Glomerular endothelial cell (primary cell): ENCODE results near the gene MRAS. TPM values are rescaled to one million over a fixed set of nuclear protein-coding genes. Genes with fewer than 3 reads are reported as not detected.

Experiments
- DNase-seq: peaks from one replicate; pipeline ENCODE4 v3.0.0-alpha.2; 2011; ENCODE audit warnings: low read depth, low spot score; ENCODE audit errors: extremely low read depth
- total RNA-seq: library from RNA; depleted of rRNA; stranded (reverse); fragments of >200 nt; gene quantifications from 2 replicates; pipeline ENCODE4 v1.2.3, GENCODE V29; 2015

Gene MRAS
- total RNA-seq, 1 donor from 2014 or later, result 14.1 TPM

GRCh38 chr3:138338811-138339210 is 9.6 kb upstream of the MRAS start:
- no peak for DNase-seq

- no peak for DNase-seq
These were observed 7.9 kb upstream of the MRAS start for GRCh38 chr3:138340511-138340910.

- DNase-seq, result no peak
These were observed 3.6 kb upstream of the MRAS start for GRCh38 chr3:138344754-138345153.

GRCh38 chr3:138348754-138349739 is 668 bp downstream of the MRAS start:
- no peak for DNase-seq

GRCh38 chr3:138349926-138350665 is 1.7 kb downstream of the MRAS start:
- DNase-seq, result no peak

- DNase-seq, result no peak
These were observed 2.8 kb downstream of the MRAS start for GRCh38 chr3:138351151-138351550.

- DNase-seq, result no peak
These were observed 3.7 kb downstream of the MRAS start for GRCh38 chr3:138351916-138352550.

GRCh38 chr3:138354376-138354775 is 6.0 kb downstream of the MRAS start:
- no peak for DNase-seq

- DNase-seq, result no peak
These were observed 6.7 kb downstream of the MRAS start for GRCh38 chr3:138355071-138355470.

- no peak for DNase-seq
These were observed 8.5 kb downstream of the MRAS start for GRCh38 chr3:138356730-138357405.

- no peak for DNase-seq
These were observed 11.0 kb downstream of the MRAS start for GRCh38 chr3:138359148-138359918.

GRCh38 chr3:138359919-138360868 is 11.8 kb downstream of the MRAS start:
- DNase-seq, result no peak

- DNase-seq, result no peak
These were observed 12.6 kb downstream of the MRAS start for GRCh38 chr3:138360869-138361525.

- no peak for DNase-seq
These were observed 13.2 kb downstream of the MRAS start for GRCh38 chr3:138361561-138361971.

GRCh38 chr3:138362538-138362937 is 14.2 kb downstream of the MRAS start:
- no peak for DNase-seq

- DNase-seq, result no peak
These were observed 14.9 kb downstream of the MRAS start for GRCh38 chr3:138363322-138363721.

GRCh38 chr3:138364356-138365252 is 16.2 kb downstream of the MRAS start:
- no peak for DNase-seq
